OCI-LY7 (cell line): ENCODE measurements around the gene TMEM131L. TPM values are rescaled to one million over a fixed set of nuclear protein-coding genes. Genes with fewer than 3 reads are reported as not detected.

ENCODE experiments used
- BruUV-seq: library from RNA; stranded (reverse); fragments of 400-500 nt; replicated peaks from 2 replicates; lab custom pipeline; 2021; lab: Mats Ljungman, UMichigan
- CTCF ChIA-PET: fragments of 300-600 bp; sonication (Branson Sonifier 250); formaldehyde crosslinking; loops from one replicate; lab custom pipeline; 2022; ENCODE audit warnings: antibody characterized with exemption; ENCODE audit not compliant: unreplicated experiment; lab: Charles Lee
- POLR2A ChIA-PET: fragments of 300-600 bp; sonication (Branson Sonifier 250); formaldehyde crosslinking; loops from one replicate; lab custom pipeline; 2022; ENCODE audit warnings: antibody characterized with exemption; lab: Charles Lee
- DNase-seq: peaks from one replicate; pipeline ENCODE4 v3.0.0-alpha.2; 2015; ENCODE audit warnings: low spot score
- H2AFZ ChIP-seq: fragments of 200-600 bp; sonication (generic), shearing (Covaris generic); 2 replicates; pipeline ENCODE4 v1.6.1; 2014; ENCODE audit warnings: mild to moderate bottlenecking, antibody characterized with exemption, low read length, moderate library complexity
- H3K27ac ChIP-seq: fragments of 200-600 bp; sonication (generic); 2 replicates; pipeline ENCODE4 v1.5.1; 2014; ENCODE audit warnings: mixed run types, low read depth, mild to moderate bottlenecking, moderate library complexity, low read length, inconsistent platforms; ENCODE audit not compliant: poor library complexity, severe bottlenecking
- H3K36me3 ChIP-seq: fragments of 200-600 bp; sonication (generic); 2 replicates; pipeline ENCODE4 v1.6.1; 2014; ENCODE audit warnings: mild to moderate bottlenecking, antibody characterized with exemption, low read length, moderate library complexity, mixed read lengths; ENCODE audit not compliant: insufficient read depth
- H3K4me1 ChIP-seq: fragments of 200-600 bp; sonication (generic); 2 replicates; pipeline ENCODE4 v1.5.1; 2014; ENCODE audit warnings: mild to moderate bottlenecking, low read length; ENCODE audit not compliant: insufficient read depth, poor library complexity, severe bottlenecking
- H3K4me2 ChIP-seq: fragments of 200-600 bp; sonication (generic); 2 replicates; pipeline ENCODE4 v1.6.1; 2014; ENCODE audit warnings: mild to moderate bottlenecking, low read length
- H3K4me3 ChIP-seq: fragments of 200-600 bp; sonication (generic); 2 replicates; pipeline ENCODE4 v1.5.1; 2014; ENCODE audit warnings: mild to moderate bottlenecking, low read depth, low read length; ENCODE audit not compliant: poor library complexity, severe bottlenecking
- H3K79me2 ChIP-seq: fragments of 200-600 bp; sonication (generic); 2 replicates; pipeline ENCODE4 v1.6.1; 2016; ENCODE audit warnings: low read depth, mild to moderate bottlenecking, low read length, moderate library complexity, mixed read lengths; ENCODE audit not compliant: insufficient read depth
- H3K9me2 ChIP-seq: fragments of 200-600 bp; sonication (generic); 2 replicates; pipeline ENCODE4 v1.6.1; 2016; ENCODE audit warnings: mild to moderate bottlenecking, low read length, mixed read lengths; ENCODE audit not compliant: insufficient read depth
- H3K9me3 ChIP-seq: fragments of 200-600 bp; sonication (generic); 2 replicates; pipeline ENCODE4 v1.6.1; 2014; ENCODE audit warnings: mild to moderate bottlenecking, mixed run types, low read length, mixed read lengths
- H4K20me1 ChIP-seq: fragments of 200-600 bp; sonication (generic); 2 replicates; pipeline ENCODE4 v1.6.1; 2014; ENCODE audit warnings: mild to moderate bottlenecking, antibody characterized with exemption, low read length, moderate library complexity, mixed read lengths; ENCODE audit not compliant: insufficient read depth
- CTCF ChIP-seq: fragments of 200-600 bp; sonication (generic); conservative IDR thresholded peaks from 2 replicates; pipeline ENCODE4 v1.5.1; 2014; ENCODE audit warnings: mild to moderate bottlenecking, antibody characterized with exemption, low read length, moderate library complexity, mixed read lengths
- EZH2phosphoT487 ChIP-seq: fragments of 200-600 bp; sonication (generic); IDR thresholded peaks from 2 replicates; pipeline ENCODE4 v1.6.1; 2018; ENCODE audit warnings: low read depth, borderline replicate concordance, mild to moderate bottlenecking, mixed run types, antibody characterized with exemption, low read length, moderate library complexity, mixed read lengths
- intact Hi-C: fragments of 100-400 bp; cut with micrococcal nuclease; formaldehyde crosslinking; loops from one replicate; pipeline ENCODE4 v1.10.0; 2022; ENCODE audit not compliant: unreplicated experiment
- total RNA-seq, 2 experiments: library from RNA; depleted of rRNA in 1 of 2; stranded (reverse); fragments of >200 nt in 1 of 2; shearing (Covaris generic) in 1 of 2; gene quantifications; 2 replicates each; pipeline ENCODE4 v1.2.3, GENCODE V29; 2014 to 2022

TMEM131L gene
- total RNA-seq, 2 experiments from 2014 or later: 133 to 148 TPM

GRCh38 chr4:153524682-153525081 lies 58.5 kb downstream of the TMEM131L start:
- CTCF ChIA-PET: no interaction called here
- Histone ChIP-seq H3K9me2 (no peaks in the 10 kb centered on the region), H3K9me3 (no peaks in the 10 kb centered on the region; the same call in 1 of the 2 replicates), H3K79me2 (peaks cover 100% of the 10 kb centered on the region), H3K4me1 (peaks cover 85% of the 10 kb centered on the region), H4K20me1 (peaks cover 64% of the 10 kb centered on the region), H2AFZ (no peak overlapping the region), H3K4me2 (no peak overlapping the region), H3K4me3 (no peak overlapping the region), H3K27ac (no peak overlapping the region), H3K36me3 (peaks cover 99% of the 10 kb centered on the region)
- TF ChIP-seq CTCF (no peak), EZH2phosphoT487 (no peak)
- intact Hi-C loops: loop anchor here (5.0 kb wide), 1 partner anchor 92 kb away; no protein-coding TSS in a partner anchor
- no peak for DNase-seq
- no TSS peak for BruUV-seq
- POLR2A ChIA-PET: interaction anchor here (0.9 to 1.8 kb wide), 8 partner anchors 8 to 58 kb away, joined by 3 to 10 read pairs (median 6); partner anchors contain the start of gene TMEM131L

GRCh38 chr4:153527690-153528089 lies 61.5 kb downstream of the TMEM131L start:
- POLR2A ChIA-PET: interaction anchor here (1.4 kb wide), 1 partner anchor 8 kb away, joined by 3 read pairs; no protein-coding TSS in a partner anchor
- Histone ChIP-seq H3K4me1 (peaks cover 83% of the 10 kb centered on the region), H3K27ac (peak overlapping the region; percentile 49), H4K20me1 (peaks cover 67% of the 10 kb centered on the region), H3K9me2 (no peaks in the 10 kb centered on the region), H3K4me2 (peak overlapping the region; percentile 64), H3K36me3 (peaks cover 99% of the 10 kb centered on the region), H3K4me3 (no peak overlapping the region), H3K79me2 (peaks cover 100% of the 10 kb centered on the region), H3K9me3 (no peaks in the 10 kb centered on the region; the same call in 1 of the 2 replicates), H2AFZ (no peak overlapping the region)
- intact Hi-C loops: loop anchor here (2.0 kb wide), 1 partner anchor 61 kb away; the partner anchor contains the start of gene TMEM131L
- TF ChIP-seq EZH2phosphoT487 (no peak), CTCF (no peak)
- BruUV-seq: no TSS peak
- peak; percentile 27 for DNase-seq
- CTCF ChIA-PET: interaction anchor here (0.6 kb wide), 1 partner anchor 993 kb away, joined by 4 read pairs; no protein-coding TSS in a partner anchor
